HG02678 (cell line): ENCODE measurements around the gene HOGA1.
A peak's percentile ranks its signal among the peaks of the same experiment; 100 is the strongest.
"Not testable (repeated sequence)": the region's sequence is repeated elsewhere in the genome, so short reads cannot be mapped to it uniquely, and the experiment has no call there.

Experiments used
- ATAC-seq: cut with Tn5 transposase; IDR thresholded peaks from one replicate; pipeline ENCODE4 v1.9.1; 2021; ENCODE audit warnings: mild to moderate bottlenecking, moderate library complexity; ENCODE audit not compliant: unreplicated experiment

HOGA1 gene

GRCh38 chr10:97607095-97607636 is 23.0 kb downstream of the HOGA1 start:
- ATAC-seq, result no peak

GRCh38 chr10:97608991-97609561 is 24.9 kb downstream of the HOGA1 start:
- no peak for ATAC-seq

GRCh38 chr10:97611473-97611872 is 27.3 kb downstream of the HOGA1 start:
- ATAC-seq, result no peak

- no peak for ATAC-seq
These were observed 28.2 kb downstream of the HOGA1 start for GRCh38 chr10:97612386-97612785.

GRCh38 chr10:97618285-97618684 is 34.1 kb downstream of the HOGA1 start:
- ATAC-seq, result no peak

- ATAC-seq, result no peak
These were observed 34.5 kb downstream of the HOGA1 start for GRCh38 chr10:97618733-97619132.

GRCh38 chr10:97623277-97623676 is 39.1 kb downstream of the HOGA1 start:
- ATAC-seq, result no peak

GRCh38 chr10:97627731-97628130 is 43.5 kb downstream of the HOGA1 start:
- ATAC-seq, result no peak

GRCh38 chr10:97628228-97628627 is 44.0 kb downstream of the HOGA1 start:
- no peak for ATAC-seq

GRCh38 chr10:97629289-97629688 is 45.1 kb downstream of the HOGA1 start:
- no peak for ATAC-seq

- ATAC-seq, result no peak
These were observed 46.9 kb downstream of the HOGA1 start for GRCh38 chr10:97631098-97631497.

- ATAC-seq, result peak; percentile 100
These were observed 49.0 kb downstream of the HOGA1 start, which contains the start of gene MORN4 for GRCh38 chr10:97632949-97633884. Gene MORN4 (minus strand): TSS chr10:97633500. CDS start chr10:97619653, 13,847 bp downstream.

GRCh38 chr10:97633921-97634320 is 49.7 kb downstream of the HOGA1 start:
- no peak for ATAC-seq

GRCh38 chr10:97635577-97635976 is 51.4 kb downstream of the HOGA1 start:
- no peak for ATAC-seq

GRCh38 chr10:97639090-97639489 is 54.9 kb downstream of the HOGA1 start:
- not testable (repeated sequence) for ATAC-seq

- peak; percentile 99 for ATAC-seq
These were observed 56.1 kb downstream of the HOGA1 start, which contains the start of gene PI4K2A for GRCh38 chr10:97640174-97640867. Gene PI4K2A (plus strand): TSS chr10:97640671. CDS start chr10:97640743, 72 bp downstream.

GRCh38 chr10:97640868-97641811 is 57.0 kb downstream of the HOGA1 start:
- peak; percentile 9 for ATAC-seq

- not testable (repeated sequence) for ATAC-seq
These were observed 58.4 kb downstream of the HOGA1 start for GRCh38 chr10:97642471-97643159.

GRCh38 chr10:97643441-97643985 is 59.3 kb downstream of the HOGA1 start:
- no peak for ATAC-seq
